Measurements from ENCODE around the gene ABHD11. TPM values are rescaled to one million over a fixed set of nuclear protein-coding genes. Genes with fewer than 3 reads are reported as not detected.
"Not testable (repeated sequence)": the region's sequence is repeated elsewhere in the genome, so short reads cannot be mapped to it uniquely, and the experiment has no call there.

The ABHD11 gene
- total RNA-seq, 1 donor from 2014 or later: 31.6 TPM

GRCh38 chr7:73723813-73724212, 14.8 kb downstream of the ABHD11 start:
- DNase-seq (ENCODE audit: low spot score): no peak
- intact Hi-C loops (cut with DNase I): loop anchor here (2.0 kb wide), 1 partner anchor 117 kb away; no protein-coding TSS in a partner anchor

GRCh38 chr7:73722785-73723184, 15.8 kb downstream of the ABHD11 start:
- intact Hi-C loops (cut with DNase I): no loop called here
- DNase-seq (ENCODE audit: low spot score): no peak

GRCh38 chr7:73722182-73722581, 16.4 kb downstream of the ABHD11 start:
- DNase-seq (ENCODE audit: low spot score); intact Hi-C loops (cut with DNase I): not testable (repeated sequence)

- intact Hi-C loops (cut with DNase I): no loop called here
- peak; percentile 83 for DNase-seq (ENCODE audit: low spot score)
Observed at GRCh38 chr7:73721377-73721817, 17.2 kb downstream of the ABHD11 start.

- intact Hi-C loops (cut with DNase I); DNase-seq (ENCODE audit: low spot score): not testable (repeated sequence)
Observed at GRCh38 chr7:73720443-73720842, 18.2 kb downstream of the ABHD11 start.

- intact Hi-C loops (cut with DNase I): loop anchor here (5.0 kb wide), 1 partner anchor 52 kb away; the partner anchor contains the start of gene VPS37D
- no peak for DNase-seq (ENCODE audit: low spot score)
Observed at GRCh38 chr7:73719806-73720169, 18.8 kb downstream of the ABHD11 start.

GRCh38 chr7:73718905-73719805, 19.4 kb downstream of the ABHD11 start, which contains the start of gene STX1A:
Gene STX1A (minus strand): TSS chr7:73719669. CDS start chr7:73719631, 38 bp downstream.
- intact Hi-C loops (cut with DNase I): loop anchor here (5.0 kb wide), 1 partner anchor 52 kb away; the partner anchor contains the start of gene VPS37D

GRCh38 chr7:73718438-73718881, 20.1 kb downstream of the ABHD11 start:
- DNase-seq (ENCODE audit: low spot score): no peak
- intact Hi-C loops (cut with DNase I): loop anchor here (5.0 kb wide), 1 partner anchor 51 kb away; the partner anchor contains the start of gene VPS37D

More at GRCh38 chr7:73718905-73719805, 19.4 kb downstream of the ABHD11 start, which contains the start of gene STX1A:
- no peak for DNase-seq (ENCODE audit: low spot score)

GRCh38 chr7:73717991-73718405, 20.6 kb downstream of the ABHD11 start:
- DNase-seq (ENCODE audit: low spot score): no peak
- intact Hi-C loops (cut with DNase I): loop anchor here (5.0 kb wide), 1 partner anchor 51 kb away; the partner anchor contains the start of gene VPS37D

GRCh38 chr7:73717025-73717807, 21.4 kb downstream of the ABHD11 start:
- intact Hi-C loops (cut with DNase I): loop anchor here (5.0 kb wide), 1 partner anchor 50 kb away; the partner anchor contains the start of gene VPS37D
- DNase-seq (ENCODE audit: low spot score): no peak

- no peak for DNase-seq (ENCODE audit: low spot score)
- intact Hi-C loops (cut with DNase I): loop anchor here (5.0 kb wide), 1 partner anchor 49 kb away; the partner anchor contains the start of gene VPS37D
Observed at GRCh38 chr7:73716318-73716890, 22.2 kb downstream of the ABHD11 start.

- intact Hi-C loops (cut with DNase I): loop anchor here (5.0 kb wide), 1 partner anchor 48 kb away; the partner anchor contains the start of gene VPS37D
- DNase-seq (ENCODE audit: low spot score): no peak
Observed at GRCh38 chr7:73715648-73716317, 22.8 kb downstream of the ABHD11 start.

- DNase-seq (ENCODE audit: low spot score); intact Hi-C loops (cut with DNase I): not testable (repeated sequence)
Observed at GRCh38 chr7:73713319-73713718, 25.3 kb downstream of the ABHD11 start.

GRCh38 chr7:73712773-73713172, 25.8 kb downstream of the ABHD11 start:
- intact Hi-C loops (cut with DNase I): no loop called here
- DNase-seq (ENCODE audit: low spot score): no peak

- intact Hi-C loops (cut with DNase I): no loop called here
- no peak for DNase-seq (ENCODE audit: low spot score)
Observed at GRCh38 chr7:73708961-73709549, 29.5 kb downstream of the ABHD11 start.

GRCh38 chr7:73707045-73707631, 31.5 kb downstream of the ABHD11 start:
- intact Hi-C loops (cut with DNase I): no loop called here
- no peak for DNase-seq (ENCODE audit: low spot score)

- DNase-seq (ENCODE audit: low spot score): no peak
- intact Hi-C loops (cut with DNase I): no loop called here
Observed at GRCh38 chr7:73706126-73707044, 32.2 kb downstream of the ABHD11 start.
